GM19452 (cell line): Measurements from ENCODE around the gene POC1A.
"Not testable (repeated sequence)": the region's sequence is repeated elsewhere in the genome, so short reads cannot be mapped to it uniquely, and the experiment has no call there.

ENCODE experiments used
- ATAC-seq: cut with Tn5 transposase; IDR thresholded peaks from one replicate; pipeline ENCODE4 v1.9.1; 2021; ENCODE audit not compliant: unreplicated experiment

Gene POC1A

GRCh38 chr3:52034212-52034611 lies 120.0 kb downstream of the POC1A start:
- no peak for ATAC-seq

- not testable (repeated sequence) for ATAC-seq
Measured at GRCh38 chr3:52033748-52034147, 120.5 kb downstream of the POC1A start.

- no peak for ATAC-seq
Measured at GRCh38 chr3:52032702-52033408, 121.4 kb downstream of the POC1A start.

GRCh38 chr3:52031896-52032295 lies 122.3 kb downstream of the POC1A start:
- ATAC-seq: no peak

GRCh38 chr3:52030714-52031310 lies 123.4 kb downstream of the POC1A start:
- ATAC-seq: no peak

GRCh38 chr3:52029535-52029934 lies 124.7 kb downstream of the POC1A start:
- no peak for ATAC-seq

- ATAC-seq: no peak
Measured at GRCh38 chr3:52029053-52029452, 125.2 kb downstream of the POC1A start.

- ATAC-seq: no peak
Measured at GRCh38 chr3:52028572-52028971, 125.7 kb downstream of the POC1A start.

GRCh38 chr3:52026041-52026440 lies 128.2 kb downstream of the POC1A start:
- no peak for ATAC-seq

- ATAC-seq: no peak
Measured at GRCh38 chr3:52025453-52025852, 128.8 kb downstream of the POC1A start.
